Heart right ventricle (tissue), 16 donors: Measurements from ENCODE around the gene ANKLE1. TPM values are rescaled to one million over a fixed set of nuclear protein-coding genes. Genes with fewer than 3 reads are reported as not detected.

Experiments used
- ATAC-seq, 8 donors: fragments of 200-7000 bp; cut with Tn5 transposase; one replicate each; pipeline ENCODE4 v1.9.1; 2020; ENCODE audit warnings: mild to moderate bottlenecking in 8 of 8, moderate library complexity in 8 of 8, moderate number of reproducible peaks in 1 of 8
- DNase-seq, 2 donors: peaks; one replicate each; pipeline ENCODE4 v3.0.0-alpha.2; 2020
- H3K27ac ChIP-seq, 10 donors: fragments of 200-600 bp; sonication (generic) in 2 of 10; one replicate each; pipeline versions ENCODE4 v1.5.0 to v1.8.0; 2020 to 2022; ENCODE audit warnings: mild to moderate bottlenecking in 3 of 10
- H3K27me3 ChIP-seq, 7 donors: fragments of 200-600 bp; one replicate each; pipeline ENCODE4 v1.8.0; 2021 to 2022; ENCODE audit warnings: mild to moderate bottlenecking in 2 of 7
- H3K36me3 ChIP-seq, 9 donors: fragments of 200-600 bp; sonication (generic) in 1 of 9; one replicate each; pipeline versions ENCODE4 v1.5.0 to v1.8.0; 2020 to 2022; ENCODE audit warnings: mild to moderate bottlenecking in 2 of 9
- H3K4me1 ChIP-seq, 9 donors: fragments of 200-600 bp; sonication (generic) in 1 of 9; one replicate each; pipeline versions ENCODE4 v1.5.0 to v1.8.0; 2020 to 2022; ENCODE audit warnings: mild to moderate bottlenecking in 4 of 9
- H3K4me3 ChIP-seq, 10 donors: fragments of 200-600 bp; sonication (generic) in 2 of 10; one replicate each; pipeline versions ENCODE4 v1.5.0 to v1.8.0; 2020 to 2022; ENCODE audit warnings: mild to moderate bottlenecking in 7 of 10, moderate library complexity in 2 of 10
- H3K9me3 ChIP-seq, 11 donors: fragments of 200-600 bp in 10 of 11; sonication (generic) in 2 of 11; one replicate each; pipeline versions ENCODE4 v1.5.0 to v1.8.0; 2013 to 2022; ENCODE audit warnings: mild to moderate bottlenecking in 2 of 11, control low read depth in 1 of 11, moderate library complexity in 1 of 11
- WGBS, 2 donors: extraction: QIAGEN DNeasy Blood & Tissue Kit; methylation state at CpG; one replicate each; pipeline ENCODE4 v1.1.7; 2013; ENCODE audit warnings: inconsistent platforms in 1 of 2; 5-methylcytosine and 5-hydroxymethylcytosine counted together
- intact Hi-C, 10 donors: fragments of 100-400 bp; cut with DNase I; formaldehyde crosslinking; loops; one replicate each; pipeline versions ENCODE4 v1.11.1 to v1.14.2; 2022
- polyA plus RNA-seq, 2 donors: library from polyadenylated mRNA; stranded (reverse); fragments of 200-250 nt; gene quantifications; one replicate each; pipeline ENCODE4 v1.2.3, GENCODE V29; 2013
- total RNA-seq, 10 donors: library from RNA; stranded (reverse); fragmentation: NEBNext Ultra II Directional in 3 of 10; extraction: Animal tissue kit (Norgen Biotek cat#: 25700) in 3 of 10; gene quantifications; one replicate each; pipeline versions ENCODE4 v1.2.1 to v1.2.4, GENCODE V29; 2021 to 2023
- TF ChIP-seq, protein P1 (sequence below), 9 donors: fragments of 200-600 bp; sonication (generic) in 2 of 9; IDR thresholded peaks; one replicate each; pipeline versions ENCODE4 v1.5.0 to v1.8.0; 2021 to 2022; ENCODE audit warnings: antibody characterized with exemption in 9 of 9, mild to moderate bottlenecking in 5 of 9, moderate library complexity in 1 of 9
- donor health status: Arrhythmogenic right ventricular cardiomyopathy.
- donor health status: ischemic (EF 13 %, LVEDD 7.1; RV severe dilation, severe dysfunction).
- donor health status: healthy with polysubstance abuse.
- donor health status: DM: no; HTN: yes; CAD: no.
- donor health status: DM: no; HTN: no; CAD: no.
- donor health status: ischemic (EF 25% LVEDD 6.9; RV normal size, moderate dysfunction).
- donor health status: ischemic (EF 25% LVEDD 5.7; RV mildly dilated, moderate dysfunction).
- donor health status: healthy.
- donor health status: DM: yes; HTN: yes; CAD: no.
- donor health status: Ischemic cardiomyopathy.
- donor health status: ischemic (EF 35%, LVEDD 5.7; RV mildly dilated, moderate dysfunction).
- donor health status: nonischemic (EF 11% LVEDD 7.7; RV severe dilation, severe dysfunction).
- donor health status: DM: yes; HTN: yes; CAD: no.
- donor health status: PGD.
- donor health status: ischemic (EF 29% LVEDD 5.4; RV normal size, mild dysfunction).
- donor health status: nonischemic (EF 23%, LVEDD 6.1; RV moderate dilation, normal function).

The ANKLE1 gene
- total and polyA plus RNA-seq, 12 donors, result 0.09 to 0.85 (median 0.19) TPM; not detected in 2

DNA sequence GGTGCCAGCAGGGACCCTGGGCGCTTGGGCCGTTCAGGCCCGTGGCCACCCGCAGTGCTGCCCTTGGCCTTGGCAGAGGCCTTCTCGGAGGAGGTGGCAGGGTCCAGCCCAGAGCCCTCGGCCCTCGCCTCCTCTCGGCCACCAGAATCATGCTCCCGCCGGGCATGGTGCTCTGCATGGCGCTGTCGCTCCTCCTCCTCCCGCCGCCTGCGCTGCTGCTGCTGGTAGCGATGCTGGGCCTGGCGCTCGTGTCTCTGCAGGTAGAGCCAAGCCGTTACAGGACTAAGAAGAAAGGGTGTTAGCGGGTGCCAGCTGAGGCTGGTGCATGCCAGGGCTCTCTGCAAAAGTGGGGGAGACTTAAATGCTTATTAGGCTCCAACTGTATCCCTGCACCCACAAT lies 43.4 kb downstream of the ANKLE1 start:
- no peak overlapping the region for H3K27ac ChIP-seq
- ATAC-seq (no peak), DNase-seq (no peak)
- peaks cover 0 to 47% (median 14%) of the 10 kb centered on the region in 9 donors for H3K36me3 ChIP-seq
- H3K4me1 ChIP-seq, result peaks cover 0 to 21% (median 0%) of the 10 kb centered on the region in 9 donors
- peaks cover 0 to 16% (median 0%) of the 10 kb centered on the region in 7 donors for H3K27me3 ChIP-seq
- no peaks in the 10 kb centered on the region for H3K9me3 ChIP-seq
- WGBS, 2 donors, result 97% methylated on average over 20 of the region's 20 CpGs
- no peak overlapping the region for H3K4me3 ChIP-seq
- intact Hi-C loops, result no loop called here
- TF ChIP-seq, protein P1, sequence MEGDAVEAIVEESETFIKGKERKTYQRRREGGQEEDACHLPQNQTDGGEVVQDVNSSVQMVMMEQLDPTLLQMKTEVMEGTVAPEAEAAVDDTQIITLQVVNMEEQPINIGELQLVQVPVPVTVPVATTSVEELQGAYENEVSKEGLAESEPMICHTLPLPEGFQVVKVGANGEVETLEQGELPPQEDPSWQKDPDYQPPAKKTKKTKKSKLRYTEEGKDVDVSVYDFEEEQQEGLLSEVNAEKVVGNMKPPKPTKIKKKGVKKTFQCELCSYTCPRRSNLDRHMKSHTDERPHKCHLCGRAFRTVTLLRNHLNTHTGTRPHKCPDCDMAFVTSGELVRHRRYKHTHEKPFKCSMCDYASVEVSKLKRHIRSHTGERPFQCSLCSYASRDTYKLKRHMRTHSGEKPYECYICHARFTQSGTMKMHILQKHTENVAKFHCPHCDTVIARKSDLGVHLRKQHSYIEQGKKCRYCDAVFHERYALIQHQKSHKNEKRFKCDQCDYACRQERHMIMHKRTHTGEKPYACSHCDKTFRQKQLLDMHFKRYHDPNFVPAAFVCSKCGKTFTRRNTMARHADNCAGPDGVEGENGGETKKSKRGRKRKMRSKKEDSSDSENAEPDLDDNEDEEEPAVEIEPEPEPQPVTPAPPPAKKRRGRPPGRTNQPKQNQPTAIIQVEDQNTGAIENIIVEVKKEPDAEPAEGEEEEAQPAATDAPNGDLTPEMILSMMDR (IDR thresholded peaks at IDR 0.05), result no peak

DNA sequence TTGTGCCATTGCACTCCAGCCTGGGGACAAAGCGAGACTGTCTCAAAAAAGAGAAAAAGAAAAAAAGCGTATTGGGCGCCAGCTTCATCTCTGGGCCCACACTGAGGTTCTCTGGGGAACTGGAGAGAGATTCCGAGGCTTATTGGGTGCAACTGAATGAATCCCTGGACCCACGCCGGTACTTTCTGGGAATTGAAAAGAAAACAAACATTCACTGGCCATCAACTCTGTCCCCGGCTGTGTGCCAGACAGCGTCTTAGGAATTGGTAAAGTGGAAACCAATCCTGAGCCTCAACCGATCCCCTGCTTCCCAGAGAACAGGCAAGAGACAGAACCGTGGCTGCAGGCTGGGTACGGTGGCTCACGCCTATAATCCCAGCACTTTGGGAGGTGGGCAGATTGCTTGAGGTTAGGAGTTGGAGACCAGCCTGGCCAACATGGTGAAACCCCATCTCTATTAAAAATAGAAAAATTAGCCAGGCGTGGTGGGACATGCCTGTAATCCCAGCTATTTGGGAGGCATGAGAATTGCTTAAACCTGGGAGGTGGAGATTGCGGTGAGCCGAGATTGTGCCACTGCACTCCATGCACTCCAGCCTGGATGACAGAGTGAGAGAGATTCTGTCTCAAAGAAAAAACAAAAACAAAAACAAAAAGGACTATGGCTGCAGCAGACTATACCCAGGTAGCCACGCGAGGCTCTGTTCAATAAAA lies 44.3 kb downstream of the ANKLE1 start:
- TF ChIP-seq, protein P1 (IDR thresholded peaks at IDR 0.05), result no peak
- peaks cover 0 to 25% (median 0%) of the 10 kb centered on the region in 7 donors for H3K27me3 ChIP-seq
- DNase-seq, result no peak
- WGBS, 2 donors, result 78 to 81% methylated on average over 17 of the region's 17 CpGs
- no peaks in the 10 kb centered on the region for H3K9me3 ChIP-seq
- intact Hi-C loops, result no loop called here
- H3K4me3 ChIP-seq, result no peak overlapping the region
- H3K36me3 ChIP-seq, result peaks cover 0 to 45% (median 6%) of the 10 kb centered on the region in 9 donors
- H3K27ac ChIP-seq, result no peak overlapping the region
- ATAC-seq, result no peak
- H3K4me1 ChIP-seq, result peaks cover 0 to 21% (median 0%) of the 10 kb centered on the region in 9 donors

DNA sequence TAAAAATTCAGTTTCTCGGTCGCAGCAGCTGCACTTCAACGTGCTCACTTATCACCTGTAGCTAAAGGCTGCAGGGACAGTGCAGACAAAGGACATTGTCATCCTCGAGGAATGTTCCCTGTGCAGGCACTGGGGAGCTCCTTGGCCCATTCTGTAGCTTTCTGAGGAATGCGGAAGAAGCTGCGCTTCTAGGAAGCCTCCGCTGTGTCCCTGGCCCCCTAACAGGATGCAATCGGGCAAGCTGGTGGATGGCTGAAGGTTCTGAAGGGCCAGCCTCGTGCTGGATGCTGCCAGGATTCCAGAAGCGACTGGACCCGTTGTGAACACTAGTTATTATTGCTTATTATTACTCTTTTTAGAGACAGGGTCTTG lies 44.9 kb downstream of the ANKLE1 start:
- no peak for ATAC-seq
- intact Hi-C loops, result no loop called here
- H3K4me1 ChIP-seq, result peaks cover 0 to 21% (median 0%) of the 10 kb centered on the region in 9 donors

DNA sequence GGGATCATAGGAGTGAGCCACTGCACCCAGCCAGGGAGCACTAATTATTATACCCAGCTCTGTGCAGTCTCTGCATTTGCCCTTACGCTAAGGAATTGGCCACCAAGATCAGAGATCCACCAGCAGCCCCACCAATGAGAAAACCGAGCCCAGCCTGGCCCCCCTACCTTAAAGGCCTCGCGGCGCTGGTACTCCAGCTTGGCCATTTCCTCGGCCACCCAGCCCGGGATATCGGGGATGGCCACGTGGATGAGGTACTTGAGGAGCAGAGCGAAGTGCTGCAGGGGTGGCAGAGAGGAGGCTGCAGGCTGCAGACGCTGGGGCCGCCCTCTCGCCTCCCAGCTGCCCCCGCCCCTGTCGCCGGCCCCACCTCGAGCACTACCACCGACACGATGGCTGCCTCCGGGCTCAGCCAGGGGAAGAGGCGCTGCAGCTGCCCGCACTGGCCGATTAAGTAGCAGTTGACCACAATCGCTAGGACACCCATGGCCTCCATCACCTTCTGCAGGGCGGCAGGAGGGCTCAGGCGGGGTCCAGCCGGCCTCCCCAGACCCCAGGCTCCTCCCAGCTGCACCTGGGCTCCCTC lies 45.5 kb downstream of the ANKLE1 start:
- WGBS, 2 donors, result 93 to 96% methylated on average over 21 to 27 of the region's 27 CpGs
- ATAC-seq (peak in 1 of 8 donors; percentile 2), DNase-seq (no peak)
- TF ChIP-seq, protein P1 (IDR thresholded peaks at IDR 0.05), result no peak
- Histone ChIP-seq H3K27me3 (peaks cover 0 to 28% (median 0%) of the 10 kb centered on the region in 7 donors), H3K4me3 (no peak overlapping the region), H3K9me3 (no peaks in the 10 kb centered on the region), H3K4me1 (peaks cover 0 to 21% (median 0%) of the 10 kb centered on the region in 9 donors), H3K36me3 (peaks cover 0 to 33% (median 0%) of the 10 kb centered on the region in 9 donors), H3K27ac (no peak overlapping the region)
- intact Hi-C loops, result no loop called here

More for the DNA sequence above, 44.9 kb downstream of the ANKLE1 start:
- H3K27ac ChIP-seq, result no peak overlapping the region
- no peak for DNase-seq
- H3K9me3 ChIP-seq, result no peaks in the 10 kb centered on the region
- WGBS, 2 donors, result 75 to 78% methylated on average over 11 of the region's 11 CpGs
- no peak overlapping the region for H3K4me3 ChIP-seq
- TF ChIP-seq, protein P1 (IDR thresholded peaks at IDR 0.05), result no peak
- H3K27me3 ChIP-seq, result peaks cover 0 to 28% (median 0%) of the 10 kb centered on the region in 7 donors
- H3K36me3 ChIP-seq, result peaks cover 0 to 39% (median 2%) of the 10 kb centered on the region in 9 donors
